HG03342 (cell line): ENCODE data around the gene HHEX.

Experiments used
- ATAC-seq: cut with Tn5 transposase; IDR thresholded peaks from one replicate; pipeline ENCODE4 v1.9.1; 2021; ENCODE audit warnings: mild to moderate bottlenecking, moderate library complexity; ENCODE audit not compliant: unreplicated experiment

The HHEX gene

GRCh38 chr10:92692697-92693533 is 3.2 kb downstream of the HHEX start:
- no peak for ATAC-seq

GRCh38 chr10:92693534-92693893 is 3.8 kb downstream of the HHEX start:
- ATAC-seq = no peak

- ATAC-seq = no peak
Observed at GRCh38 chr10:92695679-92696605, 6.2 kb downstream of the HHEX start.

- ATAC-seq = no peak
Observed at GRCh38 chr10:92696606-92697383, 7.0 kb downstream of the HHEX start.

- no peak for ATAC-seq
Observed at GRCh38 chr10:92697663-92698511, 8.1 kb downstream of the HHEX start.

- no peak for ATAC-seq
Observed at GRCh38 chr10:92699193-92699517, 9.4 kb downstream of the HHEX start.

- no peak for ATAC-seq
Observed at GRCh38 chr10:92699518-92700381, 10.0 kb downstream of the HHEX start.

GRCh38 chr10:92702301-92702916 is 12.7 kb downstream of the HHEX start:
- no peak for ATAC-seq

GRCh38 chr10:92712016-92712889 is 22.5 kb downstream of the HHEX start:
- no peak for ATAC-seq

GRCh38 chr10:92714152-92714845 is 24.5 kb downstream of the HHEX start:
- ATAC-seq = no peak

- ATAC-seq = no peak
Observed at GRCh38 chr10:92714872-92715271, 25.1 kb downstream of the HHEX start.

- no peak for ATAC-seq
Observed at GRCh38 chr10:92719991-92720830, 30.5 kb downstream of the HHEX start.

GRCh38 chr10:92720831-92721165 is 31.0 kb downstream of the HHEX start:
- ATAC-seq = no peak

GRCh38 chr10:92722349-92722748 is 32.6 kb downstream of the HHEX start:
- ATAC-seq = no peak

- no peak for ATAC-seq
Observed at GRCh38 chr10:92727141-92727540, 37.4 kb downstream of the HHEX start.

- ATAC-seq = no peak
Observed at GRCh38 chr10:92727550-92727949, 37.8 kb downstream of the HHEX start.

GRCh38 chr10:92729886-92730285 is 40.1 kb downstream of the HHEX start:
- peak; percentile 94 for ATAC-seq
